KOPT-K1 (cell line): ENCODE data around the gene GMDS.

ENCODE experiments used
- H3K27ac ChIP-seq: fragments of 200-600 bp; sonication (generic); 2 replicates; pipeline ENCODE4 v1.5.1; 2016; ENCODE audit warnings: antibody characterized with exemption, mild to moderate bottlenecking, low read depth, low read length; ENCODE audit not compliant: poor library complexity, severe bottlenecking
- H3K36me3 ChIP-seq: fragments of 200-600 bp; sonication (generic); 2 replicates; pipeline ENCODE4 v1.5.1; 2017; ENCODE audit warnings: antibody characterized with exemption, mild to moderate bottlenecking, low read length, moderate library complexity; ENCODE audit not compliant: insufficient read depth
- H3K9me3 ChIP-seq: fragments of 200-600 bp; sonication (generic); 2 replicates; pipeline ENCODE4 v1.5.1; 2017; ENCODE audit warnings: antibody characterized with exemption, low read length, mild to moderate bottlenecking; ENCODE audit not compliant: insufficient read depth, poor library complexity, severe bottlenecking

GMDS gene

GRCh38 chr6:1991332-1991878 lies 254.0 kb downstream of the GMDS start:
- no peaks in the 10 kb centered on the region for H3K36me3 ChIP-seq
- no peak overlapping the region for H3K27ac ChIP-seq
- no peaks in the 10 kb centered on the region for H3K9me3 ChIP-seq

DNA sequence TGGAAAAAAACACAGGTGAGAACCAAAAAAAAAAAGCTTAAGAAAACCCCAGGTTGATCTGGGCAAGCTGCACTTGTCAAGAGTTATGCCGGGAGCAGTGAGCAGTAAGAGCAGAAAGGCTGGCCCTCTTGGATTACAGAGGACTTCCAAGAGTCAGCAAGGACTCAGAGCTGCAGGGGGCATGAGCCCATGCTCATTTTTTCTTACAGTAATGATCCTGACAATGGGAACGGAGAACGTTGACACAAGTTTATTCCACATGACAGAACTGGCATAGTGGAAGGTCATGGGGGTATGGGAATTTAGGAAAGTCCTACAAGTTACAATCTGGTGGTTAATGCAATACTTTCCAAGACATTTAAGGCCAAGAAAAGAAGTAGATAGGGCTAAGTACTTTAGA lies 256.6 kb downstream of the GMDS start:
- Histone ChIP-seq H3K36me3 (no peaks in the 10 kb centered on the region), H3K27ac (no peak overlapping the region), H3K9me3 (peaks cover 5% of the 10 kb centered on the region)

DNA sequence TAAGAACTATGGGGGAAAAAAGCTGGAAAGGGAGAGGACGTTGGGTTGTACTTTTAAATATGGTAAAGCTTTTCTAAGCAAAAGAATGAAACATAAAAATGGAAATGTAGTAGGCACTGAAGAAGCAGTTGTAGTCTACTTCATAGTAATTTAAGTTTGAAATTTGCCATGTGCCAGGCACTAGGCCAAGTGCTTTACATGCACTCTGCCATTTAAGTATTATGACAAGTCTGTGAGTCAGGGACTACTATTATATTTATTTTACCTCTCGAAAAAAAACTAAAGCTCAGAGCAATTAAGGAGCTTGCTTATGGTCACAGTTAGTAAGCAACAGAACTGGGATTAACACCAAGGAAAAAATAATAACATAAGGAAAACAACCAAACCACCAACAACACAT lies 257.8 kb downstream of the GMDS start:
- Histone ChIP-seq H3K9me3 (peaks cover 13% of the 10 kb centered on the region), H3K27ac (no peak overlapping the region), H3K36me3 (no peaks in the 10 kb centered on the region)

GRCh38 chr6:1986454-1987243 lies 258.8 kb downstream of the GMDS start:
- Histone ChIP-seq H3K36me3 (no peaks in the 10 kb centered on the region), H3K27ac (no peak overlapping the region), H3K9me3 (peaks cover 23% of the 10 kb centered on the region)

GRCh38 chr6:1984346-1984994 lies 260.9 kb downstream of the GMDS start:
- H3K36me3 ChIP-seq, result no peaks in the 10 kb centered on the region
- no peak overlapping the region for H3K27ac ChIP-seq
- peaks cover 40% of the 10 kb centered on the region for H3K9me3 ChIP-seq

DNA sequence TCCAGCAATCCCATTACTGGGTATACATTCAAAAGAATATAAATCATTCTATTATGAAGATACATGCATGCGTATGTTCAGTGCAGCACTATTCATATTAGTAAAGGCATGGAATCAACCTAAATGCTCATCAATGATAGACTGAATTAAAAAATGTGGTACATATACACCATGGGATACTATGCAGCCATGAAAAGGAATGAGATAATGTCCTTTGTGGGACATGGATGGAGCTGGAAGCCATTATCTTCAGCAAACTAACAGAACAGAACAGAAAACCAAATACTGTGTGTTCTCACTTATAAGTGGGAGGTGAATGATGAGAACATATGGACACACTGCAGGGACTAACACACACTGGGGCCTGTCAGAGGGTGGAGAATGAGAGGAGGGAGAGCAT lies 261.6 kb downstream of the GMDS start:
- H3K9me3 ChIP-seq, result peaks cover 45% of the 10 kb centered on the region
- no peaks in the 10 kb centered on the region for H3K36me3 ChIP-seq
- H3K27ac ChIP-seq, result no peak overlapping the region

DNA sequence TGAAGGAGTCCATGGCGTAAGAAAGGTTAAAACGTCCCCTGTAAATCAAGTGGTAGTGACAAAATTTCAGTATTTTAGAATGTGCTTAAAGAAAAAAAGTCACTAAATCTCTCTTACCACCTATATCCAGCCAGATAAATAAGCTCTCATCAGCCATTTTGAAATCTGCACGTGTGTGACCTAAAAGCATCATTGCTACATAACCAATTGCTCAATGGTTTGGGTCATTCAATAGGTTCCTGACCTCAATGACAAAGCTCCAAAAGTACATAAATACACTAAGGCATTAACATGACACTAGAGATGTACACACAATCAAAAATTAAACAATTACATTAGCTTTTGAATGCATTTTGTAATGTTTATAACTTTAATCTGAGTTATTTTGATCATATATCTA lies 272.4 kb downstream of the GMDS start:
- Histone ChIP-seq H3K9me3 (no peaks in the 10 kb centered on the region), H3K36me3 (no peaks in the 10 kb centered on the region), H3K27ac (no peak overlapping the region)

- Histone ChIP-seq H3K27ac (no peak overlapping the region), H3K36me3 (no peaks in the 10 kb centered on the region), H3K9me3 (no peaks in the 10 kb centered on the region)
Observed at GRCh38 chr6:1971612-1972011, 273.8 kb downstream of the GMDS start.

GRCh38 chr6:1970151-1970561 lies 275.2 kb downstream of the GMDS start:
- no peaks in the 10 kb centered on the region for H3K9me3 ChIP-seq
- H3K36me3 ChIP-seq, result no peaks in the 10 kb centered on the region
- no peak overlapping the region for H3K27ac ChIP-seq

- no peak overlapping the region for H3K27ac ChIP-seq
- no peaks in the 10 kb centered on the region for H3K9me3 ChIP-seq
- H3K36me3 ChIP-seq, result no peaks in the 10 kb centered on the region
Observed at GRCh38 chr6:1966713-1967112, 278.7 kb downstream of the GMDS start.

DNA sequence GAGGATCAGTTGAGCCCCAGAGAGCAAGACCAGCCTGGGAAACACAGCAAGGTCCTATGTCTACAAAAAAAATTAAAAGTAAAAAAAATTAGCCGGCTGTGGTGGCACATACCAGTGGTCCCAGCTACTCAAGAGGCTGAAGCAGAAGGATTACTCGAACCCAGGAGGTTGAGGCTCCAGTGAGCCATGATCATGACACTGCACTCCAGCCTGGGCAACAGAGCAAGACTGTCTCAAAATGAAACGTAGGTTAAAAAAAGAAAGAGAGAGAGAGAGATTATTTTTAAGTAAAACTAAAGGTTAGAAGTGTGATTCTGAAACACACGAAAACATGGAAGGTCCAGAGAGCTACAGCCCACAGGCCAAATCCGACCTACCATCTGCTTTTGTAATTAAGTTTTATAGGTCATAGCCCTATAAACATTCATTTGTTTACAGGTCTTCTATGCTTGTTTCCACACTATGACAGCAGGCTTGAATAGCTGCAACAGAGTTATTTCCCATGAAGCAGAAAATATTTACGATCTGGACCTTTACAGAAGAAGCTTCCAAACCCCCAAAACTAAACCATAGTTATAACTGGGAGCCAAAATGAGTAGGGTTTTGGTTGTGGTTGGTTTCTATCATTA lies 279.7 kb downstream of the GMDS start:
- H3K27ac ChIP-seq, result no peak overlapping the region
- no peaks in the 10 kb centered on the region for H3K36me3 ChIP-seq
- no peaks in the 10 kb centered on the region for H3K9me3 ChIP-seq

DNA sequence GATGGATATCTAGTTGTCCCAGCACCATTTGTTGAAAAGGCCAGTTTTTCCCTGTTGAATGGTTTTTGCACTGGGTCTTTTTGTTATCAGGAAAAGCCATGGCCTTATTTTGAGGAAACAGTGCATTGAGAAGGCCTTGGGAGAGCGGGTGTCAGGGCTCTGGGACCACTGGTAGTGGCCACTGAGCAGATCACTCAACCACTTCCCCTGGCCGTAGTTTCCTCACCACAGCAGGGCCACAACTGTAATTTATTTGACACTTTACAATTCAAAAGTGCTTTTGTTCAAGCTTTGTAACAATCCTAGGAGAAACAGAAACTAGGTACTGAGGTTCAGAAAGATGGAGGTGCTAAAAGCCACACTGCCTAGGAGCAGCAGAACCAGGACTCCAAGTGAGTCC lies 281.8 kb downstream of the GMDS start:
- H3K36me3 ChIP-seq, result no peaks in the 10 kb centered on the region
- no peaks in the 10 kb centered on the region for H3K9me3 ChIP-seq
- H3K27ac ChIP-seq, result no peak overlapping the region

DNA sequence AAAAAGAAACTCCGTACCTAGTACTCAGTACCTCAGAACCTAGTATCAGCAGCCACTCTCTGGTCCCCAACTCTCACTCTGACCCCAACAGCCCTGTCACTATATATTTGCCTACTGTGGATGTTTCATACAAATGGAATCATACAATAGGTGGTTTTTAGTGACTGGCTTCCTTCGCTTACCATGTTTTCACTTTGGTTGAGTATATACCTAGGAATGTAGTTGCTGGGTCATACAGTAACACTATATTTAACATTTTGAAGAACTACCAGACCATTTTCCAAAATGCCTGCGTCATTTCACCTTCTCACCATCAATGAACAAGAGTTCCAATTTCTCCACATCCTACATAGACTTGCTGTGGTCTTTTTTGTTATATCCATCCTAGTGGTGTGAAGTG lies 283.2 kb downstream of the GMDS start:
- H3K9me3 ChIP-seq, result no peaks in the 10 kb centered on the region
- no peaks in the 10 kb centered on the region for H3K36me3 ChIP-seq
- H3K27ac ChIP-seq, result no peak overlapping the region

- Histone ChIP-seq H3K27ac (no peak overlapping the region), H3K36me3 (no peaks in the 10 kb centered on the region), H3K9me3 (no peaks in the 10 kb centered on the region)
Observed at GRCh38 chr6:1960486-1961142, 284.8 kb downstream of the GMDS start.

DNA sequence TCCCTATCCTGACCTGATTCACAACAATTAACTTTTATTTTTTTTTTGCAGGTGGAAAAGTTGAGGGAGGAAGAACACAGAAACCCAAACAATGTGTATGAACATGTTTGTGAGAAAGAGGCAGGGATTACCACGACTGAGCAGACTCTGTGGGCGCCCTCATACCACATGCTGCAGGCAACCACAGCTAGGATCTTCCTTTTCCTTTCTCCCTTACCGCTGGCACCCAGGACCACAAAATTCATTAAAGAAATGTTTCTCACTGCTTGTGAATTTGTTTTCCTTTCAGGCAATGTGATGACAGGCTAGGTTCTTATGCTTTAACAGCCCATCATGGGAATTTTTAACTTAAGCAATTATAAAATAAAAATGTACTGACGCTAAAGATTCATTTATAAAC lies 287.1 kb downstream of the GMDS start:
- Histone ChIP-seq H3K36me3 (no peaks in the 10 kb centered on the region), H3K9me3 (no peaks in the 10 kb centered on the region), H3K27ac (no peak overlapping the region)
